HUDEP-2 (cell line): Measurements from ENCODE around the gene TDP1.

Experiments
- DNase-seq, 76 experiments: peaks; one replicate each; lab custom pipeline; 2025; ENCODE audit not compliant: unreplicated experiment in 76 of 76; lab: John Stamatoyannopoulos, UW

The TDP1 gene

GRCh38 chr14:90039253-90040010 lies 83.7 kb downstream of the TDP1 start:
- no peak for DNase-seq

- DNase-seq = no peak
Observed at GRCh38 chr14:90040411-90040810, 84.7 kb downstream of the TDP1 start.

- no peak for DNase-seq
Observed at GRCh38 chr14:90042496-90043252, 86.9 kb downstream of the TDP1 start.

- no peak for DNase-seq
Observed at GRCh38 chr14:90045616-90046015, 89.9 kb downstream of the TDP1 start.

GRCh38 chr14:90049390-90049789 lies 93.7 kb downstream of the TDP1 start:
- no peak for DNase-seq

- no peak for DNase-seq
Observed at GRCh38 chr14:90050271-90050670, 94.5 kb downstream of the TDP1 start.

GRCh38 chr14:90053044-90053443 lies 97.3 kb downstream of the TDP1 start:
- no peak for DNase-seq

- DNase-seq = no peak
Observed at GRCh38 chr14:90054803-90055202, 99.1 kb downstream of the TDP1 start.

- no peak for DNase-seq
Observed at GRCh38 chr14:90056826-90057225, 101.1 kb downstream of the TDP1 start.

- DNase-seq = no peak
Observed at GRCh38 chr14:90058876-90059458, 103.2 kb downstream of the TDP1 start.

- DNase-seq = peak in 48 of 76 experiments; percentile 5 to 54 (median 26)
Observed at GRCh38 chr14:90060312-90060964, 104.7 kb downstream of the TDP1 start.

- peak in 1 of 76 experiments; percentile 6 for DNase-seq
Observed at GRCh38 chr14:90060965-90061684, 105.4 kb downstream of the TDP1 start.

GRCh38 chr14:90061685-90062126 lies 106.0 kb downstream of the TDP1 start, which contains the start of gene KCNK13:
Gene KCNK13, plus strand, starts transcription at chr14:90061994. Its CDS starts 212 bp downstream, at chr14:90062206.
- peak in 1 of 76 experiments; percentile 11 for DNase-seq

GRCh38 chr14:90062127-90062794 lies 106.5 kb downstream of the TDP1 start:
- DNase-seq = no peak

- DNase-seq = no peak
Observed at GRCh38 chr14:90062822-90063539, 107.3 kb downstream of the TDP1 start.

- DNase-seq = no peak
Observed at GRCh38 chr14:90072350-90072749, 116.6 kb downstream of the TDP1 start.

GRCh38 chr14:90079576-90079975 lies 123.8 kb downstream of the TDP1 start:
- no peak for DNase-seq

GRCh38 chr14:90087433-90087832 lies 131.7 kb downstream of the TDP1 start:
- no peak for DNase-seq

GRCh38 chr14:90088176-90088575 lies 132.4 kb downstream of the TDP1 start:
- no peak for DNase-seq
